ENCODE data around the gene SLIT2. TPM values are rescaled to one million over a fixed set of nuclear protein-coding genes. Genes with fewer than 3 reads are reported as not detected.

SLIT2 gene
- total RNA-seq, 3 donors from 2014 or later: 1.2 to 37.3 (median 4.2) TPM

GRCh38 chr4:20253283-20253734 is 1.6 kb downstream of the SLIT2 start:
- no peaks in the 10 kb centered on the region for H3K36me3 ChIP-seq (ENCODE audit: low read depth)
- ATAC-seq: no peak
- intact Hi-C loops (cut with DNase I, micrococcal nuclease): no loop called here
- TF ChIP-seq, protein P1, sequence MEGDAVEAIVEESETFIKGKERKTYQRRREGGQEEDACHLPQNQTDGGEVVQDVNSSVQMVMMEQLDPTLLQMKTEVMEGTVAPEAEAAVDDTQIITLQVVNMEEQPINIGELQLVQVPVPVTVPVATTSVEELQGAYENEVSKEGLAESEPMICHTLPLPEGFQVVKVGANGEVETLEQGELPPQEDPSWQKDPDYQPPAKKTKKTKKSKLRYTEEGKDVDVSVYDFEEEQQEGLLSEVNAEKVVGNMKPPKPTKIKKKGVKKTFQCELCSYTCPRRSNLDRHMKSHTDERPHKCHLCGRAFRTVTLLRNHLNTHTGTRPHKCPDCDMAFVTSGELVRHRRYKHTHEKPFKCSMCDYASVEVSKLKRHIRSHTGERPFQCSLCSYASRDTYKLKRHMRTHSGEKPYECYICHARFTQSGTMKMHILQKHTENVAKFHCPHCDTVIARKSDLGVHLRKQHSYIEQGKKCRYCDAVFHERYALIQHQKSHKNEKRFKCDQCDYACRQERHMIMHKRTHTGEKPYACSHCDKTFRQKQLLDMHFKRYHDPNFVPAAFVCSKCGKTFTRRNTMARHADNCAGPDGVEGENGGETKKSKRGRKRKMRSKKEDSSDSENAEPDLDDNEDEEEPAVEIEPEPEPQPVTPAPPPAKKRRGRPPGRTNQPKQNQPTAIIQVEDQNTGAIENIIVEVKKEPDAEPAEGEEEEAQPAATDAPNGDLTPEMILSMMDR (IDR thresholded peaks at IDR 0.05): no peak
- peaks cover 20% of the 10 kb centered on the region for H3K4me1 ChIP-seq (ENCODE audit: low read depth)
- no peak overlapping the region for H3K4me3 ChIP-seq
- DNase-seq: peak in 1 of 3 donors; percentile 28
- H3K9me3 ChIP-seq: no peaks in the 10 kb centered on the region

DNA sequence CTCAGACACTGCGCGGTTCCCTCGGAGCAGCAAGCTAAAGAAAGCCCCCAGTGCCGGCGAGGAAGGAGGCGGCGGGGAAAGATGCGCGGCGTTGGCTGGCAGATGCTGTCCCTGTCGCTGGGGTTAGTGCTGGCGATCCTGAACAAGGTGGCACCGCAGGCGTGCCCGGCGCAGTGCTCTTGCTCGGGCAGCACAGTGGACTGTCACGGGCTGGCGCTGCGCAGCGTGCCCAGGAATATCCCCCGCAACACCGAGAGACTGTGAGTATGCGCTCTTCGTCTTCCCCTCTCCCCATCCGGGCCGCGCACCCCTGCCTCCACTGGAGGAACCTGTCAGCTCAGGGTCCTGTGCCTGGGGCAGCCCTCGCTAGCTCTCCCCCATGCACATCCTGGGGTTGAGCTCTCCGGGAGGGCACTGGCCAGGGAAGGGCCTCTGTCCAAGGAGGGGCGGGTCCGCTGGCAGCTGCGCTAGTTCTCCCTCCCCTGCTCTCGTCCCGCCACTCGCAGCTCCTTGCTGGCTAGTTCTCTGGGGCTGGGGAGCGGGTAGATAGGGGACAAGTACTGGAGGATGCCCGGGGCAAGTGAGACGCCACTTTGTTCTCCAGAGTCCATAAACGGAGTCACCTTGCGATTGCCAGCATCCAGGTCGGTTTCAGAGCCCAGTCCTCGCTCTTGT is 2.2 kb downstream of the SLIT2 start:
- peaks cover 20% of the 10 kb centered on the region for H3K4me1 ChIP-seq (ENCODE audit: low read depth)
- peak in 2 of 3 donors; percentile 28 to 31 for DNase-seq
- H3K36me3 ChIP-seq (ENCODE audit: low read depth): no peaks in the 10 kb centered on the region
- no peaks in the 10 kb centered on the region for H3K9me3 ChIP-seq
- TF ChIP-seq, protein P1 (IDR thresholded peaks at IDR 0.05): no peak
- H3K4me3 ChIP-seq: no peak overlapping the region
- ATAC-seq: no peak
- intact Hi-C loops (cut with DNase I, micrococcal nuclease): no loop called here

- TF ChIP-seq, protein P1 (IDR thresholded peaks at IDR 0.05): no peak
- Histone ChIP-seq H3K4me1 (ENCODE audit: low read depth) (peaks cover 20% of the 10 kb centered on the region), H3K9me3 (no peaks in the 10 kb centered on the region), H3K4me3 (no peak overlapping the region), H3K36me3 (ENCODE audit: low read depth) (no peaks in the 10 kb centered on the region)
- intact Hi-C loops (cut with DNase I, micrococcal nuclease): no loop called here
- no peak for ATAC-seq
- peak in 2 of 3 donors; percentile 19 to 44 for DNase-seq
Observed at GRCh38 chr4:20254511-20255250, 3.0 kb downstream of the SLIT2 start.

- Histone ChIP-seq H3K36me3 (ENCODE audit: low read depth) (no peaks in the 10 kb centered on the region), H3K4me3 (no peak overlapping the region), H3K9me3 (no peaks in the 10 kb centered on the region), H3K4me1 (ENCODE audit: low read depth) (peaks cover 20% of the 10 kb centered on the region)
- ATAC-seq (no peak), DNase-seq (no peak)
- intact Hi-C loops (cut with DNase I, micrococcal nuclease): no loop called here
- TF ChIP-seq, protein P1 (IDR thresholded peaks at IDR 0.05): no peak
Observed at GRCh38 chr4:20255251-20255586, 3.5 kb downstream of the SLIT2 start.

GRCh38 chr4:20255823-20256222 is 4.1 kb downstream of the SLIT2 start:
- Histone ChIP-seq H3K9me3 (no peaks in the 10 kb centered on the region), H3K4me3 (no peak overlapping the region), H3K36me3 (ENCODE audit: low read depth) (no peaks in the 10 kb centered on the region), H3K4me1 (ENCODE audit: low read depth) (peaks cover 20% of the 10 kb centered on the region)
- ATAC-seq: no peak
- TF ChIP-seq, protein P1 (IDR thresholded peaks at IDR 0.05): no peak
- no peak for DNase-seq
- intact Hi-C loops (cut with DNase I, micrococcal nuclease): no loop called here

Data from mucosa of descending colon (tissue), 3 donors.